Stimulated activated CD4-positive, alpha-beta T cell treated with anti-CD3 and anti-CD28 coated beads, Interleukin-2, amount 100 ng/mL, for 48 hours (primary cell): ENCODE results near the gene INHBC.
"Not testable (repeated sequence)": the region's sequence is repeated elsewhere in the genome, so short reads cannot be mapped to it uniquely, and the experiment has no call there.

ENCODE experiments used
- DNase-seq, 2 donors: peaks; one replicate each; pipeline ENCODE4 v3.0.0-alpha.2; 2020

INHBC gene

GRCh38 chr12:57434517-57435223 lies at the start of gene INHBC:
Gene INHBC, plus strand, starts transcription at chr12:57434784. Its CDS starts 103 bp downstream, at chr12:57434887.
- no peak for DNase-seq

- no peak for DNase-seq
Measured at GRCh38 chr12:57385586-57385985, 49.0 kb upstream of the INHBC start.

- DNase-seq = no peak
Measured at GRCh38 chr12:57386187-57386720, 48.3 kb upstream of the INHBC start.

- DNase-seq = no peak
Measured at GRCh38 chr12:57388425-57388824, 46.2 kb upstream of the INHBC start.

- no peak for DNase-seq
Measured at GRCh38 chr12:57389033-57389432, 45.6 kb upstream of the INHBC start.

GRCh38 chr12:57390174-57390573 lies 44.4 kb upstream of the INHBC start:
- DNase-seq = no peak

- DNase-seq = no peak
Measured at GRCh38 chr12:57395121-57395520, 39.5 kb upstream of the INHBC start.

- no peak for DNase-seq
Measured at GRCh38 chr12:57397441-57397840, 37.1 kb upstream of the INHBC start.

- not testable (repeated sequence) for DNase-seq
Measured at GRCh38 chr12:57399718-57400463, 34.7 kb upstream of the INHBC start.

GRCh38 chr12:57401165-57401564 lies 33.4 kb upstream of the INHBC start:
- DNase-seq = no peak

GRCh38 chr12:57402156-57402555 lies 32.4 kb upstream of the INHBC start:
- not testable (repeated sequence) for DNase-seq

GRCh38 chr12:57404966-57405640 lies 29.5 kb upstream of the INHBC start:
- DNase-seq = peak; percentile 12 to 18

GRCh38 chr12:57410534-57410933 lies 24.1 kb upstream of the INHBC start:
- no peak for DNase-seq

GRCh38 chr12:57414160-57414559 lies 20.4 kb upstream of the INHBC start:
- not testable (repeated sequence) for DNase-seq

GRCh38 chr12:57415088-57415487 lies 19.5 kb upstream of the INHBC start:
- DNase-seq = no peak

- DNase-seq = no peak
Measured at GRCh38 chr12:57416039-57416996, 18.3 kb upstream of the INHBC start.

GRCh38 chr12:57418255-57418654 lies 16.3 kb upstream of the INHBC start:
- DNase-seq = no peak

GRCh38 chr12:57419495-57419894 lies 15.1 kb upstream of the INHBC start:
- DNase-seq = no peak

- DNase-seq = no peak
Measured at GRCh38 chr12:57420482-57420881, 14.1 kb upstream of the INHBC start.

- not testable (repeated sequence) for DNase-seq
Measured at GRCh38 chr12:57426948-57427347, 7.6 kb upstream of the INHBC start.

GRCh38 chr12:57428965-57429364 lies 5.6 kb upstream of the INHBC start:
- no peak for DNase-seq

GRCh38 chr12:57429473-57430111 lies 5.0 kb upstream of the INHBC start:
- DNase-seq = no peak
